Measurements from ENCODE around the gene DUSP22.
"Not testable (repeated sequence)": the region's sequence is repeated elsewhere in the genome, so short reads cannot be mapped to it uniquely, and the experiment has no call there.

The DUSP22 gene

DNA sequence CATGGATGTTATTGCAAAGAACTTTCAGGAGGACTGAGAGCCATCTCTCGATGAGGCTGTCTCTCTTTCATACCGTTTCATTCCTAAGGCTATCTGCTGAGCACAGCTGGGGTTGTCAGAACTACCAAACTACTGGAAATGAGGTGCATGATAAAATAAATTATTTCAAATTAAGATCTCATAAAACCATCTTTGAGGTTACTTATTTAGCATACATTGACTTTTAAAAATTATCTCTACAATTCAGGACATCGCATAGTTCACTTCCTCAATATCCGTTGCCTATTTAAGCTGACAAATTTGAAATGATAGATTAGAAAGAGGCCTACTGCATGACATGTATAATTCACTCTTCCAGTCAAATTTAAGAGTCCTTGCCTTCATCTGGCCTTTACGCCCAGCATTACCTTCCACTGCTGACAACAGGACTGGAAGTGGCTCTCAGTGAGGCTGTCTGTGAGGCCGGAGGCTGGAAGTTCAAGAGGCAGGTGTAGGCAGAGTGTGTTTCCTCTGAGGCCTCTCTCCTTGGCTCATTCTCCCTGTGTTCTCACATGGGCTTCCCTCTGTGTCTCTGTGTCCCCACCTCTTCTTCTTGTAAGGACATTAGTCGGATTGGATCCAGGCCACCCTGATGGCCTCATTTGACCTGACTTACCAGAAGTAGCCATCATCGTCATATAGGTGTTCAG, 12.8 kb upstream of the DUSP22 start:
- no peak for DNase-seq (ENCODE audit: extremely low read depth in 1 of 2, low read depth in 1 of 2)

DNA sequence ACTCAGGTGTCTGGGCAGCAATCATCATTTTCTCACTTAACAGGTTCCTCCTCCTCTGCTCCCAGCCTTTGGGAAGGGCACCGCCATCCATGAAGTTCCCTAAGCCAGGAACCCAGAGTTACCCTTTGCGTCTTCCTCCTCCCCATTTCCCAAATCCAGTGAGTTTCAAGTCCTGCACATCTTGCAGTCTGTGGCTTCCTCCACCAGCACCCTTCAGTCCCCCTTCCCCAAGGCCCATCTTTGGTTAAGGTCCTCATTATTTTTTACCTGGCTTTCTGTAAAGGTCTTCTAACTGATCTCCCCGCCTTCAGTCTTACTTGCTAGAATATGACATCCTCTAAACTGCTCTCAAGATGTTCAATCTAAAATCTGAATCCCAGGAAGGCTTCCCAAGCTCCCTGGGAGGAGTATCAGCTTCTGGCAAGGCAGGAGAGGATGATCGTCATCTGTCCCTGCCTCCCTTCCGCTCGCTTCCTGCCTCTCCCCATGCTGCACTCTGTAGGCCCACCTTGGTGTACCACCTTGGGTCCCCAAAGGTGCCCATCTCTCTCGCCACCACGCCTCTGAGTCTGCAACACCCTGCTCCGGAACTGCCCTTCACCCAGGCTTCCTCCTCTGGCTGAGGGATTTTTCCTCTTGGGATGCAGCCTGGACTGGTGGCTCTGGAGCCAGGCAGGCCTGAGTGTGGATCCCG, 11.4 kb upstream of the DUSP22 start:
- no peak for DNase-seq (ENCODE audit: extremely low read depth in 1 of 2, low read depth in 1 of 2)

DNA sequence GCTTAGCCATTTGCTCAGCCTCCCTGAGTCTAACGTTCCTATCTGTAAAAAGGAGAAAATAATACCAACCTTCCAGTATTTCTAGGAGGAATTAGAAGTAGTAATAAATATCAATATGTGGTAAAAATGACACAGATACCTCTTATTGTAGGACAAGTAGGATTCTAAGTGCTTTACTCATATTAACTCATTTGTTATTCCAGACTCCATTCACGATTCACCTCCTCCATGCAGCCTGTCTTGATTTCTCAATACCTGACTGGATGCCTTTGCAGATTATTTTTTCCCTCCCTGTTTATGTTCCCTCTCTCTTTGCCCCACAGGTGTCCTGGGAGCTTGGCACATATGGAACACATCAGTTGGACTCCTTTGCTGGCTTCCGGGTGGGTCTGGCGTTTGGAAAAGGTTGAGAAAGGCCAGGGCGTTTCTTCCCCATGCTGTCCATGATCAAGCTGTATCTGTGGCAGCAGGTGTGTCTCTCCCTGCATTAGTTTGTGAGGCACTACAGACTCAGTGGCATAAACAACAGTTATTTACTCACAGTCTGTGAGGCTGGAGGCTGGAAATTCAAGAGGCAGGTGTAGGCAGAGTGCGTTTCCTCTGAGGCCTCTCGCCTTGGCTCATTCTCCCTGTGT, 10.7 kb upstream of the DUSP22 start:
- DNase-seq (ENCODE audit: extremely low read depth in 1 of 2, low read depth in 1 of 2), result no peak

DNA sequence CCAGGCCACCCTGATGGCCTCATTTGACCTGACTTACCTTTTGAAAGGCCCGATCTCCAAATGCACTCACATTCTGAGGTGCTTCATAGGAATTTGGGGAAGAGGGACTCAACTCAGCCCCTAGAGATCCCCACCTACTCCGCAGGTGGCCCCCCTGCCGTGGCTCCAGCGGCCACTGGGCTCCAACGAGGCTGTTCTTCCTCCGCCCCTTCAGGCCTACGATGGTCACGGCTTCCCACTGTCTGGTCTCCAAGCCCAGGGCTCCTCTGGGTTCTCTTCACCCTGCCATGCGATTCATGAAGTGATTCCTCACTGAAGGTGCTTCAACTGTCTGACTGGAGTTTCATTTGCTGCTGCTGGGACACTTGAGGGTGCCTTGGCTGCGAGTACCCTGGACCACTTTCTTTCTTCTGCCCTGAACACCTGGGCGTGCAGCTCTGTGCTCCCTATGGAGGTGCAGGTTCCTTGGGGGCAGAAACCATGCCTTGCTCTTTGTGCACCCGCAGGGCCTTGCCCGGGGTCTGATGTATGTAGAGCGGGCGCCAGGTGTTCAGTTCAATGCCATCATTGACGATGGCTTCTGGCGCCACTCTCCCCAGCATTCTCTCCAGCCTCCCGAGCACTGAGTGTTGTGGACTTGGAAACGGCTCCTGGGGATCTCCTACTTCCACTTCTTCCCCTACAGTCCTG, 10.0 kb upstream of the DUSP22 start:
- no peak for DNase-seq (ENCODE audit: extremely low read depth in 1 of 2, low read depth in 1 of 2)

DNA sequence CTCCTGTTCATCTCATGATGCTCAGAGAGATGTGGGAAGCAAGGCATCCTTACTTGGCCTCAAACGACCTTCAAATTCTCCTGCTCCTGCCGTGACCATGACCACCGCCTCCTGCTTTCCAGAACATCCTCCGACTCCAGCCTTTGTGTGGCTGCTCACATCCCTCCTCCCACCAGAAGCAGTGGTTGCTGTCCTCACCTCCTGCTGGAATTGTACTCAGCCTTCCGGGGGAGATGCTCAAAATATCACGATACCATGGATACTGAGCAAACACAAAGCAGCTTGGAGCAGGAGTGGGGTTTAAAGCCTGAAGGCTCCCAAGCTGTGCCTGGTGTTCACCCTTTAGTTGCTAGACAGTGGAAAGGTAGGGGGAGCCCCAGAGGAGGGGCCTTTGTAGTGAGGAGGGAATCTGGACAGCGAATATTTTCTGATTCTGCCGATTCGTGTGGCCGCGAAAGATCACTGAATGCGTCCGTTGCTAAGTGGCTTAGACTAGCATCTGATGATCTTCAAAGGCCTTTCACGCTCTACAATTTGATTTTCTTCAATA, 9.3 kb upstream of the DUSP22 start:
- no peak for DNase-seq (ENCODE audit: extremely low read depth in 1 of 2, low read depth in 1 of 2)

DNA sequence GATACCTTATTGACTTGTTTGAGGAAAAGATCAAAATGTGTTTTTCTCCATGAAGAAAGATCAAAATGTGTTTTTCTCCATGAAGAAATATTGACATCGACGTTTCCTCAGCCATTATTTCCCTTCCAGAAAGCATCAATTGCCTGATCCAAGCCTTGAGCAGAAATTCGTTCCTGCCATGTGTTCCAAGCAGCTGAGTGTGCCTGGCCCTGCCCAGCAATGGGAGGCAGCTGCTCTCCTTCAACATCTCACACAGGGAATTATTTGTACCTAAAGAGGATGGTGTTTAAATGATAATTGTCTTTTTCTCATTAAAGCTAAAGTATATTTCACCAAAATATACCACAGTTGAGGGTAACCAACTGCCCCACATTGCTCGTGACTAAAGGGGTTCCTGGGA, 7.8 kb upstream of the DUSP22 start:
- DNase-seq (ENCODE audit: extremely low read depth in 1 of 2, low read depth in 1 of 2), result no peak

DNA sequence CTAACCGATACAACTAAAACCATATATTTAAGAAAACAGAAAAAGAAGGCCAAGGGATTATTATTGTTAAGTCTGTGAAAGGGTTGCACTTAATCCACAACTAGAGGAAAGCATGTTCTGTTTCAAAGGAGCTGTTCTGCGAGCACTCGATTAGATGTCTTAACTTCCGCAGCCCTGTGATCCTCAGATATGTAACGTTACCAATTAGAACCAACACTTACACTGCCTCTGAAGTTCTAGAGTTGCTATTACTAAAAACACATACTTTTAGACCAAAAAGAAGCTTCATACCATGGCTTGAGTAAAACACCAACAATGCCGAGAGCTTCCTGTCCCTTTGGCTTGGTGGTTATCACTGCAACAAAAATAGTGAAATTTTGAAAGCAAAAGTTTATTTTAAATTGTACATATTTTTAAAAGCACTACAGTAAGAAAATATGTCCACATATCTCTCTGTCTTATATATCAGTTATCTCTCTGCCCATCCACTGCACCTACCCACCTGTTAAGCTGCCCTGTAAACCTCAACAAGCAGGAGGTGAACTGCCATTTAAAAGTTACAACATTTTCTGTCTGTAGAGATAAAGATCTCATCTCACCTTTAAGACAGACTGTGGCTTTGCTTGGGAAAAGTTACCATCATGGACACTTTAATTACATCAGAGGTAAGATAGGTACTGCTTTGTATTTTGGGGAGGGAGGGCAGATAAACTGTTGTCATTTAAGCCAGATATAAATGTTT, 7.1 kb upstream of the DUSP22 start:
- no peak for DNase-seq (ENCODE audit: extremely low read depth in 1 of 2, low read depth in 1 of 2)

DNA sequence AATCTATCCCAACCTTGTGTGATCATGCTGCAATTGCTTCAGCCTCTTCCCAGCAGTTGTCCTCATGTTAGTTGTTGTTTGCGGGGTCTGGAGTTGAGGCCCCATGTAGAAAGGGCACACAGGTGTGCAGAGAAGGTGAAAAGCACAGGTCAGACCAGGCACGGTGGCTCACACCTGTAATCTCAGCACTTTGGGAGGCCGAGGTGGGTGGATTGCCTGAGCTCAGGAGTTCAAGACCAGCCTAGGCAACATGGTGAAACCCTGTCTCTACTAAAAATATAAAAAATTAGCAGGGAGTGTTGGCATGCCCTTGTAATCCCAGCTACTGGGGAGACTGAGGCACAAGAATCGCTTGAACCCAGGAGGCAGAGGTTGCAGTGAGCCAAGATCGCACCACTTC, 6.4 kb upstream of the DUSP22 start:
- not testable (repeated sequence) for DNase-seq (ENCODE audit: extremely low read depth in 1 of 2, low read depth in 1 of 2)

DNA sequence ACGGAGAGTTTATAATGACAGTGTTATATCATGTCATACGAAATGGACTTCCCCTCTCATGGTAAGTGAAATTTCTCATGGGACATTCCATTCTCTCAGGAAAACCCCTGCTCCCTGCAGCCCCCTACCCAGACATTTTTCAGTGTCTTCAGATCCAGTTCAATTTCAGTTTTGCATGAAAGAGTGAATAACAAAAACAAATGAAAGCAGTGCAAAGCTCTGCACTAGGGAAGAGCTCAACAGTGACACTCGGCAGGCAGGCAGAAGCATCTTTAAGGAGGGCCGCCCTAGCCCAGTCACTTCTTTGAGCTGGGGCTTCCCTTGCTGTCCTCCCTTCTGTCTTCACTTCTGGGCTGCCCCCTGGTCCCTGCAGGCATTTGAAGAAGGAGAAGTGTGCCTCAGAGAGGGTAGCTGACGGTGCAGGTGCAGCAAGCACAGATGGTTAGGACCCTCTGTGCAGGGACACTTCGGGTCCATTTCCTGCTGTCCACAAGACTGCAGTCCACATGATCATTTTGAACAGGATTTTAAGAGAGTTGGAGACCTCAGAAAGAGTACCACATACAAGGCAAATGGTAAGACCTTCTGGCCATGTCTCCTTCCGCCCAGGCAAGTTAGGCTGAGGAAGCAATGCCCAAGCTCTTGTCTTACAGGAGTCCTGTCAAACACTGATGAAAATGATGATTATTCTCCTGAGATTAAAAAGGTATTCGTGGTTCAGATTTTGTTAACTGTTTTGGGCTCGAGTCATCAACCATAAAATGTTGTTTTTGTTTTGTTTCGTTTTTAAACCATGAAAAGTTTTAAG, 5.4 kb upstream of the DUSP22 start:
- DNase-seq (ENCODE audit: extremely low read depth in 1 of 2, low read depth in 1 of 2), result no peak

DNA sequence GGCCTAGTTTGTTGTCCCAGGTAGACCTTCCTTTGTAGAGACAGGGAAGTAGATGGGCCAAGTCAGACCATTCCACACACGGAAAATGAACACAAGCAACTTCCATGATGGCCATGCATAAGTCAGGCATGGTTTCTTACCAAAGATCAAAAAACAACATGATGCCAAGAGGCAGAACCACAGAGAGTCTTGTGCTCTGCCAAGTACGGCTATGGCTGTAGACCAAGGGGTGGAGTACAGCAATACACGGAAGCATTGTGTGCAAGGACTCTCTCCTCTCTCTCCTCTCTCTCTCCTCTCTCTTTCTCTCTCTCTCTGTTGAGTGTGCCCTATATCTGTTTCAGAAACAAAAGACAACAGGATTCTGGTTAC, 4.8 kb upstream of the DUSP22 start:
- no peak for DNase-seq (ENCODE audit: extremely low read depth in 1 of 2, low read depth in 1 of 2)

DNA sequence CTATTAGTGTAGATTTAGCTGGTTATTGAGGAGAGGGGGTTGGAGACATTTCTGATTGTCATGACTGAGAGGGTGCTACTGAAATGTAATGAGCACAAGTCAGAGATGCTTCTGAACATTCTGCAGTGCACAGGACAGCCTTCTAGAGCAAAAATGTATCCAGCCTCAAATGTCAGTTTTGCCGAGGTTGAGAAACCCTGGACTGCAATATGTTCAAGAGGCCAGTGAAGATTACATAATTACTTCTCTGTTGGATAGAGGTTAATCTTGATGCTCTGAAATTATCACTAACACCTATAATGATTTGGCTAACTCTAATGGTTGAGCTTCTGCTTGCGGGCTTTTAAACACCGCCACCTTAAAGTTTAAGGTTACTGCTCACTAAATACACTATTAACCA, 3.4 kb upstream of the DUSP22 start:
- DNase-seq (ENCODE audit: extremely low read depth in 1 of 2, low read depth in 1 of 2), result no peak

DNA sequence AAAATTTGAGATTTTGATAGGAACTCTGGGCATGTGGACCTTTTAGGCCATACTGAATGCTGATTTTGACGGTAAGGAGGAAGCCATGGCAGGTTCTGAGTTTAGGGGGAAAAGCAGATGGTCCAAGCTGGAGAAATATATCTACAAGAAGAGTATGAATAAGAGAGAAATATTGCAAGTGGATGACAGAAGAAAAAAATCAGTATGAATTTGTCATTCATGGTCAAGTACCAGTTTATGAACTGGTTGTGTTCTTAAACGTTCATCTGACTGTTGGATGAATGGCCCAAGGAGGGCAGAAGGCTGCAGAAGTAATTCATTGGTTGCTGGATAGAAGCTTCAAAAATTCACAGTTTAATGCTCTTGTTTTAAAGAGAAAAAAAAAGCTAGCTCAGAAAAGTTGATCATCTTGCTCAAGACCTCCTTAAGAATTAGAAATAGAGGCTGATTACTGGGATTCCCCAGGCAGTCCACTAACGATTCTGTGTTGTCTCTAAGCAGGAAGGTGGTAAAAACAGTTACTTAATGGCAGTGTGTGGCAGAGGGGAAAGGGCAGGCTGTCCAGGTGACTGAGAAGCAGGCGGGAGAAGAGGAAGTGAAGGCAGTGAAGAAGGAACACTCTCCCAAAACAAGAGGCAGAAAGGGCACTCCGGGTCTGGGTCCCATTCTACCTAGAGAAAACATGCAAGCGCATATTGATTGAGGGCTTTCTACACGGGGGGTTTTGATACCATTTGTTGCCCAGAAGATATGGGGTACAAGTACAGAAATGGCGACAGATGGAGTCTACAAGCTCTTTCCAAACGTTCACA, 2.0 kb upstream of the DUSP22 start:
- DNase-seq (ENCODE audit: extremely low read depth in 1 of 2, low read depth in 1 of 2), result no peak

DNA sequence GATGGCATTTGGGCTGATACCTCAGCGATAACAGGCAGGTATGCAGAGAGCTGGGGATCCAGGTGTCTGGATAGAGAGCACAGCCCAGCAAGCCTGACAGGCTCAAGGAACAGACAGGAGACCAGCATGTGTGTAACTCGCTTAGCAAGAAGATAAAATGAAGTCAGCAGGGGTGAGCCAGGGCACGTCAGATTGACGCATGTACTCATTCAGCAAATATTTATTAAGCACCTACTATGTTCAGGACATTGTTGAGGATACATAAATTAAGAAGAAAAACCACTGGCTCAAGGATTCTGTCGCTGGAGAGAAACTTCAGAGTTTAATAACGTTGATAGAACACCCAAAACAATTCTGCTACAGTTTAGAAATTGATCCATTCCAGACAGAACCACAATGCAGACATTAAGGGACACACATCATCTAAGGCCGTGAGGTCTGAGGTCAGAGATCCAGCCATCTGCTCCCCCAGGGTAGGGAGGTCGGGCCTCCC, 1.0 kb upstream of the DUSP22 start:
- DNase-seq (ENCODE audit: extremely low read depth in 1 of 2, low read depth in 1 of 2), result no peak

DNA sequence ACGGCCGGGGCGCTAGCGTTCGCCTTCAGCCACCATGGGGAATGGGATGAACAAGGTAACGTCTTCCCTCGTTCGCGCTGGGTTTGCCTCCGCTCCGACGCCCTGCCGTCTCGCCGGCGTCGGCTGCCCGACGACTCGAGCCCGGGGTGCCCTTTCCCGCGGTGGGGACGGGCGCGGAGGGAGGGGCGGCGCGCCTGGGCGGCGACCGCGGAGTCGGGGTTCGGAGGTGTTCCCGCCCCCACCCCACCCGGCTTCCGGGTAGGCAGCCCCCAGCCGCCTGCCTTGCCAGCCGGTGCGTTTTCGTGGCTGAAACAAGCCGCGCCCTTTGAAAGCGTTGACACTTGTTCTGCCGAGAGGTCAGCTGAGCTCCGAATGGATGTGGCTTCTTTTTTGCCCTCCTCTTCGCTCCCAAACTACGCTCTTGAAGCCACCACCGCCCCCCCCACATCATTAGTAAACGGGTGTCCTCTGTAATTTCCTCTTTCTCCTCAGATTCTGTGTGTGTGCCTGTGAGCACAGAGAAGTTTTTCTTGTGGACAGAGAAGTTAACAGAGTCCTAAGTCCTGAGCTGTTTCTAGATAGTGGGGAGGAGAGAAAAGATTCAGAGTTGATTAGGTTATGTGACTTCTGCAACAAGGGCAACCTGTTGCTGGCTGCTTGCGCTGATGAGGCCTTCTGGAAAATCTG, 362 bp downstream of the DUSP22 start:
- peak; percentile 71 to 74 for DNase-seq (ENCODE audit: extremely low read depth in 1 of 2, low read depth in 1 of 2)

DNA sequence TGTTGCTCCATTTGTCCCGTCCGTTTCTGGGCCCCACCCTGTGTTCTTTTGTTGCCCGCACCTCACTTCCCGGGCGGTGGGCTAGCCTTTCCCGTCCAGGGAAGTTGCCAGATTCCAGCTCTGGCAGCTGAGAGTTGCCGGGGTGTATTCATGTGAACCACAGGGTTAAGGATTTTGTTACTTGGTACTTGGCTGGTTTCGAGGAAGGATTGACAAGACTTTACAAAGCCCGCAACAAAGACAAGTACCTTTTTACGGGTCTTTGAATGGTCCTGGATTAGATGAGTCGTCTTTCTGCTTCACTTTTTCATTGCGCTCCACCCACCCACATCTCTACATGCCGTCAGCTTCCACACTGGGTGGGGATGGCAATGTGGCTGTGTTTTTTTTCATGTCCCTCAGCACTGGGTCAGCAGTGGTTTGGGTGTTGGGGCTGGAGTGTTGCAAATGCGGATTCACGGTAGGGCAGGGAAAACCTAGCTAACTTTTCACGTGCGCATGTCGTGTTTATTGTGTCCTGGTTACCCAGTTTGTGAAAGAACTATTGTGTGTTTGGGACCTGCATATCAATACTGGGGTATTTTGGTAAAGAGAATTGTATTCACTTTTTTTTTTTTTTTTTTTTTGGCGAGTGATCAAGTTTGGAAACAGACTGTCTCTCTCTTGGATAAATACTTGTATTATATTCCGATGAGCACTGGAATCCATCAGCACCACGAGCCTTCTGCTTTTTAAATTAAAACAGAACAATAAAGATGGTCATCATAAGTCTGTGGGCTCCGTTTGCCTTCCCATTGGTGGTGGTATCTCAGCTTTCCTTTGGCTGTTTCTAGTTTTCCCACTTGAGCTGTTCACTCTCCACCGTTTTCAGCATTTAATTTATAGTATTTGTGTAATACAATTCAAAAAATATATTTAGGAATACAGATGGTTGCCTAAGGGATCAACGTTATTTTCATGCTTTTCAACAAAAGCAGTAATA, 1.2 kb downstream of the DUSP22 start:
- peak; percentile 26 to 32 for DNase-seq (ENCODE audit: extremely low read depth in 1 of 2, low read depth in 1 of 2)

DNA sequence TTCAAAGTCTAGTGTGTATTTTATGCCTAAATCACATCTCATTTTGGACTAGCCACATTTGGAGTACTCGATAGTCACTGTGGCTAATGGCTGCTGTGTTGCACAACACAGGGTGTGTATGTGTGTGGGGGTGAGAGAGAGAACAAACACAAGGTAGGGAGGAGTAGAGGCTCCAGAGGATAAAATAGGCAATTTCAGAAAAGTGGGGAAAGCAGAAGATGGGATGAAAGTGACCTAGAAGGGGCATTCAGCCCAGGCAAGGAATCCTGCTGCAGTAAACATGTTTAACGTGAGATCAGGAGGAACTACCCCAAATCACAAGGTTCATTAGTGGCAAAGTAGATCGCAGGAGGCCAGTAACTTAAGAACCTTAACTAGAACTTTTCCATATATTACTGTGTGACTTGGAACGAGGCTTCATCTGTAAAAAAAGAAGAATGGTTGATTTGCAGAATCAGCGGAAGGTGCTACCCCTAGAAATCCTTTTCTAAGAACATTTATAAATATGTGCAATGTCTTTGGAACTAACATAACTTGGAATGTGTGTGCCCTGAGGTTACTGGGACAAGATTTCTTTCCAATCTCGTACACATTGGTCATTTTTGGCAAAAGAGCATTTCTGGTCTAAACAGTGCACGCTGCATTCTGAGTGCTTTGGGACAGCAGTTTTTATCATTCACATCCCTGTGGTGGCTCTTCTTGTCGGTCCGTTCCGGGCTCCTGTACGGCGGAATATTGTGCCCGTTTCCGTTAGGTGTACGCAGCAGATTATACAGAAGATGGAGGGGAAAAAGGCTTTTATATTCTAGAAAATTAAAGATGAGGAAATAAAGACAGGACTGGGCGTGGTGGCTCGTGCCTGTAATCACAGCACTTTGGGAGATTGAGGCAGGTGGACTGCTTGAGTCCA, 2.6 kb downstream of the DUSP22 start:
- no peak for DNase-seq (ENCODE audit: extremely low read depth in 1 of 2, low read depth in 1 of 2)
